ENCODE measurements around the gene PRKACA.

The PRKACA gene

GRCh38 chr19:14061081-14061749, 56.3 kb downstream of the PRKACA start:
- no peak for DNase-seq (ENCODE audit: extremely low spot score)
- CTCF ChIA-PET = no interaction called here
- POLR2A ChIA-PET = interaction anchor here (1.2 kb wide), 1 partner anchor 54 kb away, joined by 4 read pairs; no protein-coding TSS in a partner anchor
- no peak for TF ChIP-seq HDGF (IDR thresholded peaks at IDR 0.05; ENCODE audit: borderline replicate concordance)
- no peak for TF ChIP-seq FOXA1 (IDR thresholded peaks at IDR 0.05)
- TF ChIP-seq ELF4 (IDR thresholded peaks at IDR 0.05) = no peak
- TF ChIP-seq NFRKB (IDR thresholded peaks at IDR 0.05) = no peak
- no peak for TF ChIP-seq ARNT (IDR thresholded peaks at IDR 0.05)
- no peak for TF ChIP-seq L3MBTL2 (conservative IDR thresholded peaks at IDR 0.05)
- TF ChIP-seq FOXM1 (IDR thresholded peaks at IDR 0.05; ENCODE audit: borderline replicate concordance) = no peak
- no peak for TF ChIP-seq TARDBP (IDR thresholded peaks at IDR 0.05)
- TF ChIP-seq PKNOX1 (IDR thresholded peaks at IDR 0.05) = no peak
- no peak for TF ChIP-seq SP1 (IDR thresholded peaks at IDR 0.05)
- TF ChIP-seq BHLHE40 (IDR thresholded peaks at IDR 0.05; ENCODE audit: borderline replicate concordance) = no peak
- TF ChIP-seq ZNF384 (IDR thresholded peaks at IDR 0.05) = no peak
- TF ChIP-seq CTBP1 (IDR thresholded peaks at IDR 0.05; ENCODE audit: borderline replicate concordance) = no peak
- no peak for TF ChIP-seq SUZ12 (IDR thresholded peaks at IDR 0.05)
- no peak for TF ChIP-seq LEF1 (IDR thresholded peaks at IDR 0.05; ENCODE audit: borderline replicate concordance)
- TF ChIP-seq FOXK2 (IDR thresholded peaks at IDR 0.05) = no peak

- no peak for DNase-seq (ENCODE audit: extremely low spot score)
- POLR2A ChIA-PET = no interaction called here
- CTCF ChIA-PET = interaction anchor here (0.9 to 2.6 kb wide), 7 partner anchors 11 to 160 kb away, joined by 3 to 13 read pairs (median 5); partner anchors contain the start of genes IL27RA and MISP3
- no peak for TF ChIP-seq FOXK2 (IDR thresholded peaks at IDR 0.05)
- TF ChIP-seq FOXA1 (IDR thresholded peaks at IDR 0.05) = no peak
- no peak for TF ChIP-seq HDGF (IDR thresholded peaks at IDR 0.05; ENCODE audit: borderline replicate concordance)
- TF ChIP-seq ARNT (IDR thresholded peaks at IDR 0.05) = no peak
- no peak for TF ChIP-seq PKNOX1 (IDR thresholded peaks at IDR 0.05)
- no peak for TF ChIP-seq ZNF384 (IDR thresholded peaks at IDR 0.05)
- no peak for TF ChIP-seq ELF4 (IDR thresholded peaks at IDR 0.05)
- no peak for TF ChIP-seq SP1 (IDR thresholded peaks at IDR 0.05)
- no peak for TF ChIP-seq BHLHE40 (IDR thresholded peaks at IDR 0.05; ENCODE audit: borderline replicate concordance)
- TF ChIP-seq SUZ12 (IDR thresholded peaks at IDR 0.05) = no peak
- TF ChIP-seq TARDBP (IDR thresholded peaks at IDR 0.05) = no peak
- no peak for TF ChIP-seq L3MBTL2 (conservative IDR thresholded peaks at IDR 0.05)
- TF ChIP-seq NFRKB (IDR thresholded peaks at IDR 0.05) = no peak
- no peak for TF ChIP-seq CTBP1 (IDR thresholded peaks at IDR 0.05; ENCODE audit: borderline replicate concordance)
- no peak for TF ChIP-seq LEF1 (IDR thresholded peaks at IDR 0.05; ENCODE audit: borderline replicate concordance)
- TF ChIP-seq FOXM1 (IDR thresholded peaks at IDR 0.05; ENCODE audit: borderline replicate concordance) = no peak
These were observed 57.9 kb downstream of the PRKACA start for GRCh38 chr19:14059652-14060155.

GRCh38 chr19:14059093-14059480, 58.5 kb downstream of the PRKACA start:
- CTCF ChIA-PET = interaction anchor here (0.5 to 2.6 kb wide), 9 partner anchors 10 to 477 kb away, joined by 3 to 13 read pairs (median 4); partner anchors contain the start of genes IL27RA and MISP3
- TF ChIP-seq SP1 (IDR thresholded peaks at IDR 0.05) = no peak
- no peak for TF ChIP-seq L3MBTL2 (conservative IDR thresholded peaks at IDR 0.05)
- TF ChIP-seq FOXK2 (IDR thresholded peaks at IDR 0.05) = no peak
- TF ChIP-seq NFRKB (IDR thresholded peaks at IDR 0.05) = no peak
- no peak for TF ChIP-seq SUZ12 (IDR thresholded peaks at IDR 0.05)
- no peak for TF ChIP-seq LEF1 (IDR thresholded peaks at IDR 0.05; ENCODE audit: borderline replicate concordance)
- TF ChIP-seq FOXA1 (IDR thresholded peaks at IDR 0.05) = no peak
- TF ChIP-seq CTBP1 (IDR thresholded peaks at IDR 0.05; ENCODE audit: borderline replicate concordance) = no peak
- TF ChIP-seq TARDBP (IDR thresholded peaks at IDR 0.05) = no peak
- TF ChIP-seq ZNF384 (IDR thresholded peaks at IDR 0.05) = no peak
- TF ChIP-seq BHLHE40 (IDR thresholded peaks at IDR 0.05; ENCODE audit: borderline replicate concordance) = no peak
- TF ChIP-seq ELF4 (IDR thresholded peaks at IDR 0.05) = no peak
- no peak for TF ChIP-seq FOXM1 (IDR thresholded peaks at IDR 0.05; ENCODE audit: borderline replicate concordance)
- TF ChIP-seq PKNOX1 (IDR thresholded peaks at IDR 0.05) = no peak
- TF ChIP-seq ARNT (IDR thresholded peaks at IDR 0.05) = no peak
- TF ChIP-seq HDGF (IDR thresholded peaks at IDR 0.05; ENCODE audit: borderline replicate concordance) = no peak

GRCh38 chr19:14058182-14059092, 59.1 kb downstream of the PRKACA start:
- TF ChIP-seq PKNOX1 (IDR thresholded peaks at IDR 0.05) (no peak), ZNF384 (IDR thresholded peaks at IDR 0.05) (no peak), ARNT (IDR thresholded peaks at IDR 0.05) (no peak), SP1 (IDR thresholded peaks at IDR 0.05) (no peak), SUZ12 (IDR thresholded peaks at IDR 0.05) (no peak), ELF4 (IDR thresholded peaks at IDR 0.05) (no peak), TARDBP (IDR thresholded peaks at IDR 0.05) (no peak), L3MBTL2 (conservative IDR thresholded peaks at IDR 0.05) (no peak), FOXK2 (IDR thresholded peaks at IDR 0.05) (no peak), LEF1 (IDR thresholded peaks at IDR 0.05; ENCODE audit: borderline replicate concordance) (no peak), FOXA1 (IDR thresholded peaks at IDR 0.05) (no peak), BHLHE40 (IDR thresholded peaks at IDR 0.05; ENCODE audit: borderline replicate concordance) (no peak), FOXM1 (IDR thresholded peaks at IDR 0.05; ENCODE audit: borderline replicate concordance) (no peak), NFRKB (IDR thresholded peaks at IDR 0.05) (no peak), HDGF (IDR thresholded peaks at IDR 0.05; ENCODE audit: borderline replicate concordance) (no peak)
- DNase-seq (ENCODE audit: extremely low spot score) = no peak
- ChIA-PET CTCF (interaction anchor here (0.5 to 2.6 kb wide), 11 partner anchors 10 to 477 kb away, joined by 3 to 13 read pairs (median 4); partner anchors contain the start of genes IL27RA and MISP3), POLR2A (interaction anchor here (0.6 to 1.0 kb wide), 2 partner anchors 14 to 15 kb away, joined by 3 to 4 read pairs; partner anchors contain the start of gene MISP3)

More at GRCh38 chr19:14059093-14059480, 58.5 kb downstream of the PRKACA start:
- POLR2A ChIA-PET = no interaction called here
- DNase-seq (ENCODE audit: extremely low spot score) = peak; percentile 56
